Panc1 (cell line): ENCODE measurements around the gene TMEM131L. TPM values are rescaled to one million over a fixed set of nuclear protein-coding genes. Genes with fewer than 3 reads are reported as not detected.

Experiments
- ATAC-seq: fragments of 200-7000 bp; cut with Tn5 transposase; 2 replicates; pipeline ENCODE4 v1.9.1; 2020; ENCODE audit warnings: mild to moderate bottlenecking, moderate library complexity
- BruUV-seq: library from RNA; stranded (reverse); fragments of 400-500 nt; replicated peaks from 2 replicates; lab custom pipeline; 2021; lab: Mats Ljungman, UMichigan
- CTCF ChIA-PET: fragments of 300-600 bp; sonication (Branson Sonifier 250); formaldehyde crosslinking; loops from one replicate; lab custom pipeline; 2022; ENCODE audit warnings: antibody characterized with exemption; lab: Charles Lee
- POLR2A ChIA-PET: fragments of 300-600 bp; sonication (Branson Sonifier 250); formaldehyde crosslinking; loops from one replicate; lab custom pipeline; 2022; ENCODE audit warnings: antibody characterized with exemption; lab: Charles Lee
- DNase-seq: peaks from one replicate; pipeline ENCODE4 v3.0.0-alpha.2; 2010; ENCODE audit warnings: low read depth, low spot score
- H3K27ac ChIP-seq: 2 replicates; pipeline ENCODE4 v1.5.1; 2011; ENCODE audit warnings: mild to moderate bottlenecking, low read length, inconsistent platforms
- H3K27me3 ChIP-seq: fragments of 200-500 bp; sonication (Bioruptor generic); 2 replicates; pipeline ENCODE4 v1.6.0; 2014; ENCODE audit warnings: low read length, inconsistent platforms; ENCODE audit not compliant: control insufficient read depth, insufficient read depth
- H3K36me3 ChIP-seq: fragments of 200-500 bp; sonication (Bioruptor generic); 2 replicates; pipeline ENCODE4 v1.5.1; 2014; ENCODE audit warnings: inconsistent platforms, mild to moderate bottlenecking, low read length, moderate library complexity; ENCODE audit not compliant: control insufficient read depth, insufficient read depth
- H3K4me1 ChIP-seq: 2 replicates; pipeline ENCODE4 v1.5.1; 2011; ENCODE audit warnings: inconsistent platforms, mild to moderate bottlenecking, low read length, moderate library complexity; ENCODE audit not compliant: control insufficient read depth, insufficient read depth
- H3K4me3 ChIP-seq, 2 experiments: 2 replicates each; pipeline ENCODE4 v1.5.1; 2011 to 2012; ENCODE audit warnings: low read depth in 2 of 2, low read length in 2 of 2, mild to moderate bottlenecking in 2 of 2, inconsistent platforms in 1 of 2, moderate library complexity in 1 of 2
- H3K9me3 ChIP-seq: fragments of 200-500 bp; sonication (Bioruptor generic); 2 replicates; pipeline ENCODE4 v1.5.1; 2014; ENCODE audit warnings: low read depth, mild to moderate bottlenecking, inconsistent platforms, low read length, moderate library complexity; ENCODE audit not compliant: control insufficient read depth, insufficient read depth
- POLR2AphosphoS5 ChIP-seq: IDR thresholded peaks from 2 replicates; pipeline ENCODE4 v1.6.1; 2012; ENCODE audit warnings: mild to moderate bottlenecking, low read depth, low read length, moderate library complexity
- SIN3A ChIP-seq: IDR thresholded peaks from 2 replicates; pipeline ENCODE4 v1.6.1; 2012; ENCODE audit warnings: low read depth, mild to moderate bottlenecking, low read length, moderate library complexity, borderline replicate concordance; ENCODE audit not compliant: insufficient read depth
- TCF7L2 ChIP-seq: IDR thresholded peaks from 2 replicates; pipeline ENCODE4 v1.6.1; 2011; ENCODE audit warnings: mild to moderate bottlenecking, low read depth, low read length, inconsistent platforms
- in situ Hi-C: cut with HindIII; loops from 2 replicates; pipeline ENCODE4 v1.10.0; 2016; ENCODE audit warnings: low sequenced_read_pairs, low pct_unique_long_range_greater_than_20kb
- intact Hi-C: fragments of 100-400 bp; cut with micrococcal nuclease; formaldehyde crosslinking; loops from one replicate; pipeline ENCODE4 v1.10.0; 2022; ENCODE audit not compliant: unreplicated experiment
- total RNA-seq: library from RNA; stranded (reverse); gene quantifications from one replicate; pipeline ENCODE4 v1.2.1, GENCODE V29; 2021; ENCODE audit not compliant: unreplicated experiment
- TF ChIP-seq, protein P1 (sequence below): fragments of 450-650 bp; IDR thresholded peaks from 2 replicates; pipeline ENCODE4 v1.5.1; 2017; ENCODE audit warnings: mild to moderate bottlenecking
- TF ChIP-seq, protein P2 (sequence below), 2 experiments: IDR thresholded peaks; 2 replicates each; pipeline ENCODE4 v1.6.1; 2011 to 2012; ENCODE audit warnings: low read depth in 2 of 2, control low read depth in 1 of 2, low read length in 1 of 2, mild to moderate bottlenecking in 1 of 2, moderate library complexity in 1 of 2; ENCODE audit not compliant: insufficient read depth in 1 of 2

TMEM131L gene
- total RNA-seq, 1 experiment from 2014 or later: 13.5 TPM

DNA sequence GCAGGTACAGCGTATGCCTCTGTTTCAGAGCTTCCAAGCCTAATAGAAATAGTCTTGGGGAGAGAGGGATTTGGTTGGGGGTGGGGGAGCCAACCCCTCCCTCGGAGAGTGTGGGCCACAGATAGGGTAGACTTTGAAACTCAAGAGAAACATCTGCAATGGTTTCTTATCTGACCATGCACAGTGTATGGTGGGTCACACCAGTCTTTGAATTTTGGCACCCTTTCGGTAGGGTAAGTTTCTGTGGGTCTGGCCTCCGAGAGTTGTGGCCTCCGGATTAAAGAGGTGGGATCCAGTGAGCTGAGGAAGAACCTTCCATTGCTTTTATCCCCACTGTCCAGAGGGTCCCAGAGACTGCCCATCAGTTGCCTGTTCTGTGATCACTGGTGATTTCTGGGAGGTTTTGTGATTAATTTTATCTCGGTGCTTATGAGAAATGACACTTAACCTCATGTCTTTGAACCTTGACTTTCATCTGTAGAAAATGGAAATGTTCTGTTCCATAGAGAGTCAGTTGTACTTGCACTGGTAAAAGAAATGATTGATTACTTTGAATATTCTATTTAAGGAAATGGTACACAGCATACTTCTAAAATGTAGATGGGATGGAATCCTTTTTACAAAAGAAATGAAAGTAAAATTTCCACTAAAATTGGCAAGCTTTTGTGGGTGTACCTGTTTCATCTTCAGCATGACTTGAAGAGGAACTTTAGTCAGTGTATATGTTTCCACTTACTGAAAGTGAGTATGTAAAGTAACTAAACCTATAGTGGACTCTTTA is 62.7 kb downstream of the TMEM131L start:
- POLR2A ChIA-PET: no interaction called here
- ATAC-seq (no peak), DNase-seq (no peak)
- TF ChIP-seq, protein P1, sequence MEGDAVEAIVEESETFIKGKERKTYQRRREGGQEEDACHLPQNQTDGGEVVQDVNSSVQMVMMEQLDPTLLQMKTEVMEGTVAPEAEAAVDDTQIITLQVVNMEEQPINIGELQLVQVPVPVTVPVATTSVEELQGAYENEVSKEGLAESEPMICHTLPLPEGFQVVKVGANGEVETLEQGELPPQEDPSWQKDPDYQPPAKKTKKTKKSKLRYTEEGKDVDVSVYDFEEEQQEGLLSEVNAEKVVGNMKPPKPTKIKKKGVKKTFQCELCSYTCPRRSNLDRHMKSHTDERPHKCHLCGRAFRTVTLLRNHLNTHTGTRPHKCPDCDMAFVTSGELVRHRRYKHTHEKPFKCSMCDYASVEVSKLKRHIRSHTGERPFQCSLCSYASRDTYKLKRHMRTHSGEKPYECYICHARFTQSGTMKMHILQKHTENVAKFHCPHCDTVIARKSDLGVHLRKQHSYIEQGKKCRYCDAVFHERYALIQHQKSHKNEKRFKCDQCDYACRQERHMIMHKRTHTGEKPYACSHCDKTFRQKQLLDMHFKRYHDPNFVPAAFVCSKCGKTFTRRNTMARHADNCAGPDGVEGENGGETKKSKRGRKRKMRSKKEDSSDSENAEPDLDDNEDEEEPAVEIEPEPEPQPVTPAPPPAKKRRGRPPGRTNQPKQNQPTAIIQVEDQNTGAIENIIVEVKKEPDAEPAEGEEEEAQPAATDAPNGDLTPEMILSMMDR: no peak
- TF ChIP-seq, protein P2, sequence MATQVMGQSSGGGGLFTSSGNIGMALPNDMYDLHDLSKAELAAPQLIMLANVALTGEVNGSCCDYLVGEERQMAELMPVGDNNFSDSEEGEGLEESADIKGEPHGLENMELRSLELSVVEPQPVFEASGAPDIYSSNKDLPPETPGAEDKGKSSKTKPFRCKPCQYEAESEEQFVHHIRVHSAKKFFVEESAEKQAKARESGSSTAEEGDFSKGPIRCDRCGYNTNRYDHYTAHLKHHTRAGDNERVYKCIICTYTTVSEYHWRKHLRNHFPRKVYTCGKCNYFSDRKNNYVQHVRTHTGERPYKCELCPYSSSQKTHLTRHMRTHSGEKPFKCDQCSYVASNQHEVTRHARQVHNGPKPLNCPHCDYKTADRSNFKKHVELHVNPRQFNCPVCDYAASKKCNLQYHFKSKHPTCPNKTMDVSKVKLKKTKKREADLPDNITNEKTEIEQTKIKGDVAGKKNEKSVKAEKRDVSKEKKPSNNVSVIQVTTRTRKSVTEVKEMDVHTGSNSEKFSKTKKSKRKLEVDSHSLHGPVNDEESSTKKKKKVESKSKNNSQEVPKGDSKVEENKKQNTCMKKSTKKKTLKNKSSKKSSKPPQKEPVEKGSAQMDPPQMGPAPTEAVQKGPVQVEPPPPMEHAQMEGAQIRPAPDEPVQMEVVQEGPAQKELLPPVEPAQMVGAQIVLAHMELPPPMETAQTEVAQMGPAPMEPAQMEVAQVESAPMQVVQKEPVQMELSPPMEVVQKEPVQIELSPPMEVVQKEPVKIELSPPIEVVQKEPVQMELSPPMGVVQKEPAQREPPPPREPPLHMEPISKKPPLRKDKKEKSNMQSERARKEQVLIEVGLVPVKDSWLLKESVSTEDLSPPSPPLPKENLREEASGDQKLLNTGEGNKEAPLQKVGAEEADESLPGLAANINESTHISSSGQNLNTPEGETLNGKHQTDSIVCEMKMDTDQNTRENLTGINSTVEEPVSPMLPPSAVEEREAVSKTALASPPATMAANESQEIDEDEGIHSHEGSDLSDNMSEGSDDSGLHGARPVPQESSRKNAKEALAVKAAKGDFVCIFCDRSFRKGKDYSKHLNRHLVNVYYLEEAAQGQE (IDR thresholded peaks at IDR 0.05; ENCODE audit: insufficient read depth in 1 of 2, low read depth in 2 of 2, low read length in 1 of 2): no peak
- TF ChIP-seq TCF7L2 (no peak), SIN3A (no peak), POLR2AphosphoS5 (no peak)
- no TSS peak for BruUV-seq
- intact Hi-C loops: no loop called here
- in situ Hi-C loops: no loop called here
- H3K9me3 ChIP-seq: no peaks in the 10 kb centered on the region
- no peaks in the 10 kb centered on the region for H3K36me3 ChIP-seq
- no peaks in the 10 kb centered on the region for H3K27me3 ChIP-seq
- no peak overlapping the region for H3K4me3 ChIP-seq
- CTCF ChIA-PET: no interaction called here
- no peaks in the 10 kb centered on the region; the same call in 1 of the 2 replicates for H3K4me1 ChIP-seq
- H3K27ac ChIP-seq: no peak overlapping the region

DNA sequence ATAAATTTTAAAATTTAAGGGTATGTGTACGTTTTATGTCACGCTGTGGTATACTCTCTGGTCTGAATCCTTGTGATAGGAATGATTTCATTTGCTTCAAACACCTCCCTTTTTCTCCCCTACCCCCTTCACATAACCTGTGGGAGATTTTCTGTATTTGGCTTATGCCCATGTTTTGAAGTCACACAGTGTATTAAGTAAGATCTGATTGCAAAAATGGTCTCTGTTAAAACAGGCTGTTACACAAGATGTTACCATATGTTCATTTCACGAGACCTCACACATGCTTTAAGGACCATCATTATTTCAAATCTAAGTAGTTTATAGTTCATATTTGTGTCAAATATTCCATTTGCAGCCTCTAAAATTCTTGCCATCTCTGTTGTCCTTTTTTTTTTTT is 63.5 kb downstream of the TMEM131L start:
- Histone ChIP-seq H3K27ac (no peak overlapping the region), H3K27me3 (no peaks in the 10 kb centered on the region), H3K4me3 (no peak overlapping the region), H3K36me3 (no peaks in the 10 kb centered on the region), H3K9me3 (no peaks in the 10 kb centered on the region), H3K4me1 (no peaks in the 10 kb centered on the region)
- BruUV-seq: no TSS peak
- intact Hi-C loops: no loop called here
- in situ Hi-C loops: no loop called here
- POLR2A ChIA-PET: no interaction called here
- TF ChIP-seq, protein P2 (IDR thresholded peaks at IDR 0.05; ENCODE audit: insufficient read depth in 1 of 2, low read depth in 2 of 2, low read length in 1 of 2): no peak
- no peak for TF ChIP-seq SIN3A
- no peak for TF ChIP-seq TCF7L2
- CTCF ChIA-PET: no interaction called here
- DNase-seq: no peak
- no peak for ATAC-seq
